Esophagus squamous epithelium (tissue), 4 donors: ENCODE data around the gene LPP.

Experiments
- POLR2A ChIP-seq, 4 donors: fragments of 450-650 bp; IDR thresholded peaks; one replicate each; pipeline ENCODE4 v1.6.1; 2017; ENCODE audit warnings: antibody characterized with exemption in 4 of 4, mild to moderate bottlenecking in 4 of 4, moderate library complexity in 3 of 4
- TF ChIP-seq, protein P1 (sequence below), 6 experiments: fragments of 450-650 bp in 4 of 6; fragments of 200-600 bp in 2 of 6; sonication (generic) in 2 of 6; IDR thresholded peaks; one replicate each; pipeline ENCODE4 v1.5.1; 2016 to 2019; ENCODE audit warnings: antibody characterized with exemption in 6 of 6, mild to moderate bottlenecking in 4 of 6, moderate library complexity in 4 of 6

DNA sequence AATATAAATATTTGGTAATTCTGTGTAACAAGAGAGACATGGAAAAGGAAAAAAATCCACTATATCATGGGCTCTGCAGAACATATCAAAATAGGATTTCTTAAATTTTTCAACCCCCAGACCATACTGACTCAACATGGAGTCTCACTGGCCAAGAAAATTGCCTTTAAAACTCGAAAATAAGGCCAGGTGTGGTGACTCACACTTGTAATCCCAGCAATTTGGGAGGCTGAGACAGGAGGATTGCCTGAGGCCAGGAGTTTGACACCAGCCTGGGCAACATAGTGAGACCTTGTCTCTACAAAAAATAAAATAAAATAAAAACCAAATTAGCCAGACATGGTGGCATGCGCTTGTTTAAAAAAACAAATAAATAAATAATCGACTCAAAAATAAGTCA, 723.4 kb downstream of the LPP start:
- no peak for TF ChIP-seq POLR2A (IDR thresholded peaks at IDR 0.05)
- TF ChIP-seq, protein P1, sequence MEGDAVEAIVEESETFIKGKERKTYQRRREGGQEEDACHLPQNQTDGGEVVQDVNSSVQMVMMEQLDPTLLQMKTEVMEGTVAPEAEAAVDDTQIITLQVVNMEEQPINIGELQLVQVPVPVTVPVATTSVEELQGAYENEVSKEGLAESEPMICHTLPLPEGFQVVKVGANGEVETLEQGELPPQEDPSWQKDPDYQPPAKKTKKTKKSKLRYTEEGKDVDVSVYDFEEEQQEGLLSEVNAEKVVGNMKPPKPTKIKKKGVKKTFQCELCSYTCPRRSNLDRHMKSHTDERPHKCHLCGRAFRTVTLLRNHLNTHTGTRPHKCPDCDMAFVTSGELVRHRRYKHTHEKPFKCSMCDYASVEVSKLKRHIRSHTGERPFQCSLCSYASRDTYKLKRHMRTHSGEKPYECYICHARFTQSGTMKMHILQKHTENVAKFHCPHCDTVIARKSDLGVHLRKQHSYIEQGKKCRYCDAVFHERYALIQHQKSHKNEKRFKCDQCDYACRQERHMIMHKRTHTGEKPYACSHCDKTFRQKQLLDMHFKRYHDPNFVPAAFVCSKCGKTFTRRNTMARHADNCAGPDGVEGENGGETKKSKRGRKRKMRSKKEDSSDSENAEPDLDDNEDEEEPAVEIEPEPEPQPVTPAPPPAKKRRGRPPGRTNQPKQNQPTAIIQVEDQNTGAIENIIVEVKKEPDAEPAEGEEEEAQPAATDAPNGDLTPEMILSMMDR (IDR thresholded peaks at IDR 0.05), result no peak
